Measurements from ENCODE around the gene UBE2R2.

- TF ChIP-seq CTCF (IDR thresholded peaks at IDR 0.05; ENCODE audit: borderline replicate concordance, extremely low read depth, low read length, poor library complexity, severe bottlenecking) (no peak), EZH2 (IDR thresholded peaks at IDR 0.05; ENCODE audit: borderline replicate concordance, low read depth, low read length, severe bottlenecking) (no peak)
These were observed 39.3 kb downstream of the UBE2R2 start for GRCh38 chr9:33856247-33856646.
